Activated T-cell treated with anti-CD3 and anti-CD28 coated beads, Interleukin-2, amount 50 U/mL, for 24 hours (primary cell): ENCODE data around the gene PBRM1.

ENCODE experiments used
- DNase-seq: peaks from one replicate; pipeline ENCODE4 v3.0.0-alpha.2; 2020
- H3K27ac Mint-ChIP-seq: 2 replicates; pipeline ENCODE4 v1.8.0; 2020; ENCODE audit warnings: mild to moderate bottlenecking, mixed read lengths
- H3K27me3 Mint-ChIP-seq: 2 replicates; pipeline ENCODE4 v1.8.0; 2020; ENCODE audit warnings: mixed read lengths
- H3K36me3 Mint-ChIP-seq: 2 replicates; pipeline ENCODE4 v1.8.0; 2020; ENCODE audit warnings: low read depth, mixed read lengths
- H3K4me1 Mint-ChIP-seq: 2 replicates; pipeline ENCODE4 v1.8.0; 2020; ENCODE audit warnings: low read depth, mixed read lengths
- H3K4me3 Mint-ChIP-seq: 2 replicates; pipeline ENCODE4 v1.8.0; 2020; ENCODE audit warnings: mild to moderate bottlenecking, moderate library complexity, mixed read lengths
- H3K9me3 Mint-ChIP-seq: 2 replicates; pipeline ENCODE4 v1.8.0; 2020; ENCODE audit warnings: mixed read lengths

The PBRM1 gene

GRCh38 chr3:52518723-52519444 is 166.8 kb downstream of the PBRM1 start:
- DNase-seq: no peak
- Mint-ChIP-seq H3K9me3 (no peaks in the 10 kb centered on the region), H3K4me3 (no peak overlapping the region), H3K36me3 (peaks cover 2% of the 10 kb centered on the region), H3K27ac (no peak overlapping the region), H3K27me3 (no peaks in the 10 kb centered on the region), H3K4me1 (no peaks in the 10 kb centered on the region)

- no peak overlapping the region for H3K27ac Mint-ChIP-seq
- H3K4me1 Mint-ChIP-seq: no peaks in the 10 kb centered on the region
- H3K27me3 Mint-ChIP-seq: no peaks in the 10 kb centered on the region
- H3K4me3 Mint-ChIP-seq: no peak overlapping the region
- H3K36me3 Mint-ChIP-seq: no peaks in the 10 kb centered on the region
- H3K9me3 Mint-ChIP-seq: no peaks in the 10 kb centered on the region
- no peak for DNase-seq
Measured at GRCh38 chr3:52517796-52518722, 167.7 kb downstream of the PBRM1 start.

GRCh38 chr3:52516509-52517195 is 169.1 kb downstream of the PBRM1 start:
- no peaks in the 10 kb centered on the region for H3K36me3 Mint-ChIP-seq
- no peak overlapping the region for H3K4me3 Mint-ChIP-seq
- H3K27me3 Mint-ChIP-seq: no peaks in the 10 kb centered on the region
- H3K9me3 Mint-ChIP-seq: no peaks in the 10 kb centered on the region
- H3K4me1 Mint-ChIP-seq: no peaks in the 10 kb centered on the region
- H3K27ac Mint-ChIP-seq: no peak overlapping the region
- no peak for DNase-seq

- Mint-ChIP-seq H3K36me3 (no peaks in the 10 kb centered on the region), H3K27me3 (no peaks in the 10 kb centered on the region), H3K4me1 (no peaks in the 10 kb centered on the region), H3K27ac (no peak overlapping the region), H3K9me3 (no peaks in the 10 kb centered on the region), H3K4me3 (no peak overlapping the region)
- no peak for DNase-seq
Measured at GRCh38 chr3:52515192-52515591, 170.5 kb downstream of the PBRM1 start.

- H3K4me1 Mint-ChIP-seq: no peaks in the 10 kb centered on the region
- DNase-seq: no peak
- H3K27me3 Mint-ChIP-seq: no peaks in the 10 kb centered on the region
- H3K9me3 Mint-ChIP-seq: no peaks in the 10 kb centered on the region
- H3K27ac Mint-ChIP-seq: no peak overlapping the region
- no peaks in the 10 kb centered on the region for H3K36me3 Mint-ChIP-seq
- no peak overlapping the region for H3K4me3 Mint-ChIP-seq
Measured at GRCh38 chr3:52514576-52514975, 171.1 kb downstream of the PBRM1 start.

GRCh38 chr3:52513281-52513680 is 172.4 kb downstream of the PBRM1 start:
- Mint-ChIP-seq H3K9me3 (no peaks in the 10 kb centered on the region), H3K27me3 (no peaks in the 10 kb centered on the region), H3K36me3 (no peaks in the 10 kb centered on the region), H3K4me1 (no peaks in the 10 kb centered on the region), H3K27ac (no peak overlapping the region), H3K4me3 (no peak overlapping the region)
- DNase-seq: no peak

GRCh38 chr3:52512727-52513126 is 173.0 kb downstream of the PBRM1 start:
- Mint-ChIP-seq H3K27me3 (no peaks in the 10 kb centered on the region), H3K36me3 (no peaks in the 10 kb centered on the region), H3K9me3 (no peaks in the 10 kb centered on the region), H3K27ac (no peak overlapping the region), H3K4me3 (no peak overlapping the region), H3K4me1 (no peaks in the 10 kb centered on the region)
- no peak for DNase-seq

- Mint-ChIP-seq H3K27ac (no peak overlapping the region), H3K36me3 (no peaks in the 10 kb centered on the region), H3K4me3 (no peak overlapping the region), H3K4me1 (no peaks in the 10 kb centered on the region), H3K27me3 (no peaks in the 10 kb centered on the region), H3K9me3 (no peaks in the 10 kb centered on the region)
- no peak for DNase-seq
Measured at GRCh38 chr3:52512105-52512504, 173.6 kb downstream of the PBRM1 start.

- Mint-ChIP-seq H3K9me3 (no peaks in the 10 kb centered on the region), H3K4me1 (no peaks in the 10 kb centered on the region), H3K27me3 (no peaks in the 10 kb centered on the region), H3K4me3 (no peak overlapping the region), H3K27ac (no peak overlapping the region), H3K36me3 (no peaks in the 10 kb centered on the region)
- DNase-seq: no peak
Measured at GRCh38 chr3:52511509-52511908, 174.2 kb downstream of the PBRM1 start.

GRCh38 chr3:52509753-52510328 is 175.9 kb downstream of the PBRM1 start:
- DNase-seq: no peak
- no peak overlapping the region for H3K27ac Mint-ChIP-seq
- no peaks in the 10 kb centered on the region for H3K36me3 Mint-ChIP-seq
- H3K4me3 Mint-ChIP-seq: no peak overlapping the region
- no peaks in the 10 kb centered on the region for H3K9me3 Mint-ChIP-seq
- no peaks in the 10 kb centered on the region for H3K4me1 Mint-ChIP-seq
- H3K27me3 Mint-ChIP-seq: no peaks in the 10 kb centered on the region

GRCh38 chr3:52507359-52507758 is 178.4 kb downstream of the PBRM1 start:
- H3K36me3 Mint-ChIP-seq: no peaks in the 10 kb centered on the region
- no peaks in the 10 kb centered on the region for H3K9me3 Mint-ChIP-seq
- no peak overlapping the region for H3K4me3 Mint-ChIP-seq
- no peaks in the 10 kb centered on the region for H3K27me3 Mint-ChIP-seq
- H3K4me1 Mint-ChIP-seq: no peaks in the 10 kb centered on the region
- DNase-seq: no peak
- no peak overlapping the region for H3K27ac Mint-ChIP-seq

GRCh38 chr3:52506266-52506966 is 179.3 kb downstream of the PBRM1 start:
- H3K9me3 Mint-ChIP-seq: no peaks in the 10 kb centered on the region
- no peak overlapping the region for H3K27ac Mint-ChIP-seq
- no peaks in the 10 kb centered on the region for H3K27me3 Mint-ChIP-seq
- DNase-seq: no peak
- H3K36me3 Mint-ChIP-seq: no peaks in the 10 kb centered on the region
- H3K4me1 Mint-ChIP-seq: no peaks in the 10 kb centered on the region
- no peak overlapping the region for H3K4me3 Mint-ChIP-seq

- DNase-seq: no peak
- Mint-ChIP-seq H3K4me3 (no peak overlapping the region), H3K27me3 (no peaks in the 10 kb centered on the region), H3K27ac (no peak overlapping the region), H3K36me3 (no peaks in the 10 kb centered on the region), H3K4me1 (no peaks in the 10 kb centered on the region), H3K9me3 (no peaks in the 10 kb centered on the region)
Measured at GRCh38 chr3:52504977-52505376, 180.7 kb downstream of the PBRM1 start.

- Mint-ChIP-seq H3K27me3 (no peaks in the 10 kb centered on the region), H3K4me1 (no peaks in the 10 kb centered on the region), H3K36me3 (no peaks in the 10 kb centered on the region)
Measured at GRCh38 chr3:52503788-52504424, 181.8 kb downstream of the PBRM1 start.

More at GRCh38 chr3:52503788-52504424, 181.8 kb downstream of the PBRM1 start:
- no peak for DNase-seq
- H3K27ac Mint-ChIP-seq: no peak overlapping the region
- H3K9me3 Mint-ChIP-seq: no peaks in the 10 kb centered on the region
- H3K4me3 Mint-ChIP-seq: no peak overlapping the region
